ENCODE results near the gene COL27A1.

The COL27A1 gene

DNA sequence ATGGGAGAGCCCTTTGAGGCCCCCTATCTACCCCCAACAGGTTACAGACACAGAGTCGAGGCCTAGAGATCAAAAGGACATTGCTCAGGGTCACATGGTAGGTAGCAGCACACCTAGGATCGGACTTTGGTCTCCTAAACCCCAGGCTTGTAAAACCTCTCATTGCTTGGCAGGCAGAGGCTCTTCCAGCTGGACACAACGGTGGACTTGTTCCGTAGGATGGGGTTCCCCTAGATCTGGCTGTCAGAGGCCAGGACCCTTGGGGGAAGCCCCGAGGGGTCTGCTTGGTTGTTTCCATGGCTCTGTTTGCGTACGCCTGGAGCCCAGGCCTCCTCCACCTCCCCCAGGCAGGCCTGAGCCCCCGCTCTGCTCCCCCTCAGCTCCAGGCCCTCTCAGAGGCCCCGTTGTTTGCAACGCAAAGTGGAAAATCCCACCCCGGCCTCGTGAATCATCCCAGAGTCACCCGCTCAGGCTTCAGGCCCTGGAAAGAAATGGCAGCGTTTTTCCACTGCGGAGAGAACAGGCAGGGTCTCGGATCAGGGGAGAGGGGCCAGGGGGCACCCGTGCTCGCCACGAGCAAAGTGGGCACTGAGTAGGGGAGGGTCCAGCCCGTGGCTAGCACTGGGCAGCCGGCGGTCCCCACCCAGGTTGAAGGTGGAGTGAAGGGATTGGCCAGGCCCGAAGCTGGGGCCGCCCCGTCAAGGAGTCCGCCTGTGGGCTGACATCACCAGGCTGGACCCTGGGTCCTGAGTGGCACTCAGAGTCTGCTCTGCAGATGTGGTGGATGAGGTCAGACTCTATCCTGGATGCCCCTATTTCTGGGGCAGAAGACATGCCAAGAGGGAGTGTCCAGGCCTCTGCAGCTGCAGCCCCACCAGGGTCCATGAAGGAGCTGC is 19.8 kb downstream of the COL27A1 start:
- TF ChIP-seq, protein P1, sequence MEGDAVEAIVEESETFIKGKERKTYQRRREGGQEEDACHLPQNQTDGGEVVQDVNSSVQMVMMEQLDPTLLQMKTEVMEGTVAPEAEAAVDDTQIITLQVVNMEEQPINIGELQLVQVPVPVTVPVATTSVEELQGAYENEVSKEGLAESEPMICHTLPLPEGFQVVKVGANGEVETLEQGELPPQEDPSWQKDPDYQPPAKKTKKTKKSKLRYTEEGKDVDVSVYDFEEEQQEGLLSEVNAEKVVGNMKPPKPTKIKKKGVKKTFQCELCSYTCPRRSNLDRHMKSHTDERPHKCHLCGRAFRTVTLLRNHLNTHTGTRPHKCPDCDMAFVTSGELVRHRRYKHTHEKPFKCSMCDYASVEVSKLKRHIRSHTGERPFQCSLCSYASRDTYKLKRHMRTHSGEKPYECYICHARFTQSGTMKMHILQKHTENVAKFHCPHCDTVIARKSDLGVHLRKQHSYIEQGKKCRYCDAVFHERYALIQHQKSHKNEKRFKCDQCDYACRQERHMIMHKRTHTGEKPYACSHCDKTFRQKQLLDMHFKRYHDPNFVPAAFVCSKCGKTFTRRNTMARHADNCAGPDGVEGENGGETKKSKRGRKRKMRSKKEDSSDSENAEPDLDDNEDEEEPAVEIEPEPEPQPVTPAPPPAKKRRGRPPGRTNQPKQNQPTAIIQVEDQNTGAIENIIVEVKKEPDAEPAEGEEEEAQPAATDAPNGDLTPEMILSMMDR (IDR thresholded peaks at IDR 0.05) = no peak

GRCh38 chr9:114176624-114177291 is 21.4 kb downstream of the COL27A1 start:
- TF ChIP-seq, protein P1 (IDR thresholded peaks at IDR 0.05) = no peak

DNA sequence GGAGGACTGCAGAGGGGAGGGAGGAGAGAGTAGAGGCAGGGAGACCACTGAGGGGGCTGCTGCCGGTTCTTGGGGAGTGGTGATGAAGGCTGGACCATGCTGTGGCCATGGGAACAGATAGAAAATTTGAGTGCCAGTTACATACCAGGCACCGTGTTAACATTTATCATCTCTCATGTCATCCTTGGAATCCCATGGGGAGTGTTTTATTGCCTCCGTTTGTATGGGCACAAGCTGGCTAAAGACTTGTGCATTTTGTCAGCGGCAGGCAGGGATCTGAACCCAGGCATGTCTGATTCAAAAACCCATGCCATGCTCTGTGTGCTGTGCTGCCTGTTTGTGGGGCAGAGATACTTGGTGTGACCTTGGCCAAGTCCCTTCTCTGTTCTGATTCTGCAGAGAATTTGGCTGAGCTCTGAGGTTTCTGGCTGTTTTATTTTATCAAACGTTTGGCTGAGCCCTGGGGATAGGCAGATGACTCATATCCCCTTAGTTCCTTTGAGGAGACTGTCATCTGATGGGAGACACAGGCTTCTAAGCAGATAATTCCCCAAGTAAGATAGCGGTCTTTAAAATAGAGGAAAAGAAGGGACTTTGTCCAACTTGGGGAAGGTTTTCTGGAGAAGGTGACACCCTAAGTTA is 22.2 kb downstream of the COL27A1 start:
- TF ChIP-seq, protein P1 (IDR thresholded peaks at IDR 0.05) = no peak

DNA sequence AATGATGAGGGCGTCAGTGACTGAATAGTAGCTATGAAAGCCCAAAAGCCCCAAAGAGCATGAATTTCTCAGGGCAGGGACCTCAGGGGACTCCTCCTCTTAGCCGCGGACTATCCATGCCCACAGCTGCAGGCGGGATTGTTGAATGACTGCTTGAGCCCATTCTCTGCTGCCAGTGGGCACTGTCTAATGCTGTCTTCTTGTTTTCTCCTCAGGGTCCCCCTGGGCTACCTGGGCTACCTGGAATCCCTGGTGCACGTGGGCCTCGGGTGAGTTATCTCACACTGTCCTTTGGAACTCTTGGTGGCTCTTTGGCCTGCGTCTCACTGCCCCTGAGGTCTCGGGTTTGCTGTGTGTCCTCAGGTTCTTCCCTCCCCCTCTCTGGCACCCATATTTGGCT is 22.7 kb downstream of the COL27A1 start:
- TF ChIP-seq, protein P1 (IDR thresholded peaks at IDR 0.05) = no peak

DNA sequence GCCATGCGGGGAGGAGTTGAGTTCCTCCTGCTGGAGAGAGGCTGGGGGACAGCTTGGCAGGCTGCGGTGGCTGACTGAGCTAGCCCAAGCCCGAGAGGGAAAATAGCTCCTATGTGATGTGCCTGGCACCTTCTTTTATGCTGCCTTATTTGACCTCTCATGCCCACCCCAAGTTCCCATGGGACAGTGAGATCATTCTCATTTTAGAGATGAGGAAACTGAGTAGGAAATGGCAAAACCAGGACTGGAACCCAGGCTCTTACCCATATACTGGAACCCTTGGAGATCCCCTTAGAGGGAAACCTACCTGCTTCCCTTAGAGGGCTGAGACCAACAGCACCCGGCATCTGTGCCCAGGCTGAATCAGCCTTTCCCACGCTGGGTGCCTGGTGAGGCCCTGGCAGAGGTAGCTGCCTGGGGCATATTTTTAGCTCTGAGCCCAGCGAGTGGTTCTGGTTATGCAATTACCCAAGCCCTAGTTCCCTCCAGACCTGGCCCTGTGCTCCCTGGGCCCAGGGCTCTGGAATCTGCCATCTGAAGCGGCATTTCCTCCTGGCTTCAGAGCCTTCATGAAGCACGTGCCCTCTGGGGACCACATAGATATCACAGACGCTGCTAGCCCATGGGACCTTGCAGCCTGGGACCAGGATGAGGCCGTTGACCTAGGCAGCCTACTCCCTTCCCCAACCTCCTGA is 23.6 kb downstream of the COL27A1 start:
- TF ChIP-seq, protein P1 (IDR thresholded peaks at IDR 0.05) = no peak

DNA sequence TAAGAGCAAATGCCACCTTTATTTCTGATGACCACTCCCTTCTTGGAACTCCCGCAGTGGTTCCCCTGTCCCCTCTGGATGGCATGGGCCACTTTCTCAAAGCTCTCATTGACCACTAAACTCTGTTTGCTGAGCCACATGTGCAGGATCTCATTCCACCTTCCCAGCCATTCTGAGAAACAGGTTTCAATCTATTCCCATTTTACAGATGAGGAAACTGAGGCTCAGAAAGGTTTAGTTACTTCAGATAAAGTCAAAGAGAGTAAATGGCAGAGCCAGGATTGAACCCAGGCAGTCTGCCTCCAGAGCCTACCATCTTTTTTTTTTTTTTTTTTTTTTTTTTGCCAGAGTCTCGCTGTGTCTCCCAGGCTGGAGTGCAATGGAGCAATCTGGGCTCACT is 24.2 kb downstream of the COL27A1 start:
- TF ChIP-seq, protein P1 (IDR thresholded peaks at IDR 0.05) = no peak
